ENCODE results near the gene PLAGL2. TPM values are rescaled to one million over a fixed set of nuclear protein-coding genes. Genes with fewer than 3 reads are reported as not detected.

PLAGL2 gene
- total and polyA plus RNA-seq, 2 experiments from 2014 or later: 13.2 to 28.2 TPM

DNA sequence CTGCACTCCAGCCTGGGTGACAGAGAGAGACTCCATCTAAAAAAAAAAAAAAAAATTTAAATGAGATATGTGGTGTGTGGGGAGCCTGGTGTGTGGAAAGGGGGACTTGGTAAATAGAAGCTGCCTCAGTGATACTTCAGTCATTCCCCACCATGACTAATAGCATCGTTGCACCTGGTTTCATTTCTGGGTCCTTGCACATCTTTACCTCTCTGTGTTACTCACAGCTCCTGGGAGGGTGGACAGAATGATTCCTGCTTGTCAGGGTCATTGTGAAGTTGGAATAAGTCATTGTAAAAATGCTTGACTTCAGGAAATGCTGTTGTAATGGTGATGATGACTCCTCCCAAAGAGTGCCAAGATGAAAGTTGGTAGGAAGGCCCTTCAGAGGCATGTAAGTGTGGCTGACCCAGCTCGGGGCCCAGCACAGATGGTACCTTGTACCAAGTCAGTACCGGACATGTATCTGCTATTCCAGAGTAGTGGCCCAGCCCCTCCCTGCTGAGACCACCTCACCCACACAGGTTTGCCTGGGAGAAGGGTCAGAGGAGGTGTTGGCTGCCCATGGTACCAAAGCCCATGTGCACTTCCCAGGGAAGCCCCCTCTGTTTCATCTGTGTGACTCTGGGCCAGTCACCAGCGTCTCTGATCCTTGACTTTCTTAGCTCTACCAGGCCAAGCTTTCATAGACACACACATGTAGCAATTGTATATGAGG is 48.4 kb downstream of the PLAGL2 start:
- Histone ChIP-seq H3K36me3 (ENCODE audit: insufficient read depth) (peaks cover 48% of the 10 kb centered on the region), H3K9me2 (ENCODE audit: insufficient read depth) (no peaks in the 10 kb centered on the region), H4K20me1 (replicated peaks; ENCODE audit: insufficient read depth) (peaks cover 15% of the 10 kb centered on the region), H3K4me1 (ENCODE audit: insufficient read depth) (peaks cover 7% of the 10 kb centered on the region; the same call in 1 of the 2 replicates), H3F3A (replicated peaks; ENCODE audit: low read depth) (0 out of 2 replicates have a peak, but pooled peaks cover 11% of the 10 kb centered on the region), H3K27me3 (ENCODE audit: insufficient read depth) (no peaks in the 10 kb centered on the region), H3K4me3 (no peak overlapping the region), H3K4me2 (no peak overlapping the region), H3K27ac (ENCODE audit: low read depth) (no peak overlapping the region), H3K79me2 (replicated peaks; ENCODE audit: insufficient read depth) (no peaks in the 10 kb centered on the region), H2AFZ (no peak overlapping the region)
- H3K27me3 Mint-ChIP-seq (ENCODE audit: insufficient read depth, low read depth, poor library complexity): peaks cover 16% of the 10 kb centered on the region
- H3K36me3 Mint-ChIP-seq (ENCODE audit: low read depth): peaks cover 61% of the 10 kb centered on the region
- H3K9me3 Mint-ChIP-seq: no peaks in the 10 kb centered on the region
- H3K27ac Mint-ChIP-seq: no peak overlapping the region
- H3K4me3 Mint-ChIP-seq: no peak overlapping the region
- TF ChIP-seq, protein P1, sequence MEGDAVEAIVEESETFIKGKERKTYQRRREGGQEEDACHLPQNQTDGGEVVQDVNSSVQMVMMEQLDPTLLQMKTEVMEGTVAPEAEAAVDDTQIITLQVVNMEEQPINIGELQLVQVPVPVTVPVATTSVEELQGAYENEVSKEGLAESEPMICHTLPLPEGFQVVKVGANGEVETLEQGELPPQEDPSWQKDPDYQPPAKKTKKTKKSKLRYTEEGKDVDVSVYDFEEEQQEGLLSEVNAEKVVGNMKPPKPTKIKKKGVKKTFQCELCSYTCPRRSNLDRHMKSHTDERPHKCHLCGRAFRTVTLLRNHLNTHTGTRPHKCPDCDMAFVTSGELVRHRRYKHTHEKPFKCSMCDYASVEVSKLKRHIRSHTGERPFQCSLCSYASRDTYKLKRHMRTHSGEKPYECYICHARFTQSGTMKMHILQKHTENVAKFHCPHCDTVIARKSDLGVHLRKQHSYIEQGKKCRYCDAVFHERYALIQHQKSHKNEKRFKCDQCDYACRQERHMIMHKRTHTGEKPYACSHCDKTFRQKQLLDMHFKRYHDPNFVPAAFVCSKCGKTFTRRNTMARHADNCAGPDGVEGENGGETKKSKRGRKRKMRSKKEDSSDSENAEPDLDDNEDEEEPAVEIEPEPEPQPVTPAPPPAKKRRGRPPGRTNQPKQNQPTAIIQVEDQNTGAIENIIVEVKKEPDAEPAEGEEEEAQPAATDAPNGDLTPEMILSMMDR (conservative IDR thresholded peaks at IDR 0.05; ENCODE audit: low read depth in 2 of 2): no peak
- DNase-seq (ENCODE audit: low spot score): no peak
- ATAC-seq: no peak
- H3K4me1 Mint-ChIP-seq: peaks cover 7% of the 10 kb centered on the region; the same call in 2 of the 3 replicates

DNA sequence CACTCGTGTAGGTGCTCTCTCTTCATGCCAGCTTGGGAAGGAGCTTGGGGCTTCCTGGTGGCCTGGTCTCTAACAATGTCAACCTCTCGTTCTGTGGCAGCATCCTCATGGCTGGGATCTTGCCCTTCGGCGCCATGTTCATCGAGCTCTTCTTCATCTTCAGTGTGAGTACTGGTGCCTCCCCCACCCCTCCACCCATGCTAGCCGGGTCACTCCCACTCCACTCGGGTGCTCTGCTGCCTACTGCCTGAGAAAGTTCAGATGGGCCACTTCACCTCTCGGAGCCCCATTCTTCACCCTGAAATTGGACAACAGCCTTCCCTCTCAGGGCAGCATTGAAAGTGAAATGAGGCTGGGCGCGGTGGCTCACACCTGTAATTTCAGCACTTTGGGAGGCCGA is 49.2 kb downstream of the PLAGL2 start:
- no peak for ATAC-seq

More for the DNA sequence above, 49.2 kb downstream of the PLAGL2 start:
- Mint-ChIP-seq H3K9me3 (no peaks in the 10 kb centered on the region), H3K36me3 (ENCODE audit: low read depth) (peaks cover 62% of the 10 kb centered on the region), H3K27ac (no peak overlapping the region), H3K4me1 (peaks cover 7% of the 10 kb centered on the region; the same call in 2 of the 3 replicates), H3K4me3 (no peak overlapping the region), H3K27me3 (ENCODE audit: insufficient read depth, low read depth, poor library complexity) (peaks cover 14% of the 10 kb centered on the region)
- no peak overlapping the region for H3K27ac ChIP-seq (ENCODE audit: low read depth)
- H3K4me2 ChIP-seq: no peak overlapping the region
- H3K4me1 ChIP-seq (ENCODE audit: insufficient read depth): peaks cover 7% of the 10 kb centered on the region; the same call in 1 of the 2 replicates
- H3K4me3 ChIP-seq: no peak overlapping the region
- peaks cover 11% of the 10 kb centered on the region for H4K20me1 ChIP-seq (replicated peaks; ENCODE audit: insufficient read depth)
- H3F3A ChIP-seq (replicated peaks; ENCODE audit: low read depth): peaks cover 16% of the 10 kb centered on the region; the same call in 1 of the 2 replicates
- no peak overlapping the region for H2AFZ ChIP-seq
- H3K36me3 ChIP-seq (ENCODE audit: insufficient read depth): peaks cover 54% of the 10 kb centered on the region
- H3K9me2 ChIP-seq (ENCODE audit: insufficient read depth): no peaks in the 10 kb centered on the region
- H3K27me3 ChIP-seq (ENCODE audit: insufficient read depth): no peaks in the 10 kb centered on the region
- no peaks in the 10 kb centered on the region for H3K79me2 ChIP-seq (replicated peaks; ENCODE audit: insufficient read depth)
- no peak for DNase-seq (ENCODE audit: low spot score)
- TF ChIP-seq, protein P2, sequence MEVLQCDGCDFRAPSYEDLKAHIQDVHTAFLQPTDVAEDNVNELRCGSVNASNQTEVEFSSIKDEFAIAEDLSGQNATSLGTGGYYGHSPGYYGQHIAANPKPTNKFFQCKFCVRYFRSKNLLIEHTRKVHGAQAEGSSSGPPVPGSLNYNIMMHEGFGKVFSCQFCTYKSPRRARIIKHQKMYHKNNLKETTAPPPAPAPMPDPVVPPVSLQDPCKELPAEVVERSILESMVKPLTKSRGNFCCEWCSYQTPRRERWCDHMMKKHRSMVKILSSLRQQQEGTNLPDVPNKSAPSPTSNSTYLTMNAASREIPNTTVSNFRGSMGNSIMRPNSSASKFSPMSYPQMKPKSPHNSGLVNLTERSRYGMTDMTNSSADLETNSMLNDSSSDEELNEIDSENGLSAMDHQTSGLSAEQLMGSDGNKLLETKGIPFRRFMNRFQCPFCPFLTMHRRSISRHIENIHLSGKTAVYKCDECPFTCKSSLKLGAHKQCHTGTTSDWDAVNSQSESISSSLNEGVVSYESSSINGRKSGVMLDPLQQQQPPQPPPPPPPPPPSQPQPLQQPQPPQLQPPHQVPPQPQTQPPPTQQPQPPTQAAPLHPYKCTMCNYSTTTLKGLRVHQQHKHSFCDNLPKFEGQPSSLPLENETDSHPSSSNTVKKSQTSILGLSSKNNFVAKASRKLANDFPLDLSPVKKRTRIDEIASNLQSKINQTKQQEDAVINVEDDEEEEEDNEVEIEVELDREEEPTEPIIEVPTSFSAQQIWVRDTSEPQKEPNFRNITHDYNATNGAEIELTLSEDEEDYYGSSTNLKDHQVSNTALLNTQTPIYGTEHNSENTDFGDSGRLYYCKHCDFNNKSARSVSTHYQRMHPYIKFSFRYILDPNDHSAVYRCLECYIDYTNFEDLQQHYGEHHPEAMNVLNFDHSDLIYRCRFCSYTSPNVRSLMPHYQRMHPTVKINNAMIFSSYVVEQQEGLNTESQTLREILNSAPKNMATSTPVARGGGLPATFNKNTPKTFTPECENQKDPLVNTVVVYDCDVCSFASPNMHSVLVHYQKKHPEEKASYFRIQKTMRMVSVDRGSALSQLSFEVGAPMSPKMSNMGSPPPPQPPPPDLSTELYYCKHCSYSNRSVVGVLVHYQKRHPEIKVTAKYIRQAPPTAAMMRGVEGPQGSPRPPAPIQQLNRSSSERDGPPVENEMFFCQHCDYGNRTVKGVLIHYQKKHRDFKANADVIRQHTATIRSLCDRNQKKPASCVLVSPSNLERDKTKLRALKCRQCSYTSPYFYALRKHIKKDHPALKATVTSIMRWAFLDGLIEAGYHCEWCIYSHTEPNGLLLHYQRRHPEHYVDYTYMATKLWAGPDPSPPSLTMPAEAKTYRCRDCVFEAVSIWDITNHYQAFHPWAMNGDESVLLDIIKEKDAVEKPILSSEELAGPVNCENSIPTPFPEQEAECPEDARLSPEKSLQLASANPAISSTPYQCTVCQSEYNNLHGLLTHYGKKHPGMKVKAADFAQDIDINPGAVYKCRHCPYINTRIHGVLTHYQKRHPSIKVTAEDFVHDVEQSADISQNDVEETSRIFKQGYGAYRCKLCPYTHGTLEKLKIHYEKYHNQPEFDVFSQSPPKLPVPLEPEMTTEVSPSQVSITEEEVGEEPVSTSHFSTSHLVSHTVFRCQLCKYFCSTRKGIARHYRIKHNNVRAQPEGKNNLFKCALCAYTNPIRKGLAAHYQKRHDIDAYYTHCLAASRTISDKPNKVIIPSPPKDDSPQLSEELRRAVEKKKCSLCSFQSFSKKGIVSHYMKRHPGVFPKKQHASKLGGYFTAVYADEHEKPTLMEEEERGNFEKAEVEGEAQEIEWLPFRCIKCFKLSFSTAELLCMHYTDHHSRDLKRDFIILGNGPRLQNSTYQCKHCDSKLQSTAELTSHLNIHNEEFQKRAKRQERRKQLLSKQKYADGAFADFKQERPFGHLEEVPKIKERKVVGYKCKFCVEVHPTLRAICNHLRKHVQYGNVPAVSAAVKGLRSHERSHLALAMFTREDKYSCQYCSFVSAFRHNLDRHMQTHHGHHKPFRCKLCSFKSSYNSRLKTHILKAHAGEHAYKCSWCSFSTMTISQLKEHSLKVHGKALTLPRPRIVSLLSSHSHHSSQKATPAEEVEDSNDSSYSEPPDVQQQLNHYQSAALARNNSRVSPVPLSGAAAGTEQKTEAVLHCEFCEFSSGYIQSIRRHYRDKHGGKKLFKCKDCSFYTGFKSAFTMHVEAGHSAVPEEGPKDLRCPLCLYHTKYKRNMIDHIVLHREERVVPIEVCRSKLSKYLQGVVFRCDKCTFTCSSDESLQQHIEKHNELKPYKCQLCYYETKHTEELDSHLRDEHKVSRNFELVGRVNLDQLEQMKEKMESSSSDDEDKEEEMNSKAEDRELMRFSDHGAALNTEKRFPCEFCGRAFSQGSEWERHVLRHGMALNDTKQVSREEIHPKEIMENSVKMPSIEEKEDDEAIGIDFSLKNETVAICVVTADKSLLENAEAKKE (CRISPR knock-in tag; IDR thresholded peaks at IDR 0.05): no peak
- no peak for TF ChIP-seq JUNB (IDR thresholded peaks at IDR 0.05; ENCODE audit: unreplicated experiment)
- TF ChIP-seq, protein P1 (conservative IDR thresholded peaks at IDR 0.05; ENCODE audit: low read depth in 2 of 2): no peak
- TF ChIP-seq EZH2phosphoT487 (IDR thresholded peaks at IDR 0.05; ENCODE audit: unreplicated experiment): no peak
- TF ChIP-seq, protein P3, sequence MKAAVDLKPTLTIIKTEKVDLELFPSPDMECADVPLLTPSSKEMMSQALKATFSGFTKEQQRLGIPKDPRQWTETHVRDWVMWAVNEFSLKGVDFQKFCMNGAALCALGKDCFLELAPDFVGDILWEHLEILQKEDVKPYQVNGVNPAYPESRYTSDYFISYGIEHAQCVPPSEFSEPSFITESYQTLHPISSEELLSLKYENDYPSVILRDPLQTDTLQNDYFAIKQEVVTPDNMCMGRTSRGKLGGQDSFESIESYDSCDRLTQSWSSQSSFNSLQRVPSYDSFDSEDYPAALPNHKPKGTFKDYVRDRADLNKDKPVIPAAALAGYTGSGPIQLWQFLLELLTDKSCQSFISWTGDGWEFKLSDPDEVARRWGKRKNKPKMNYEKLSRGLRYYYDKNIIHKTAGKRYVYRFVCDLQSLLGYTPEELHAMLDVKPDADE (IDR thresholded peaks at IDR 0.05): no peak
- no peak for TF ChIP-seq ZNF331 (CRISPR knock-in tag; IDR thresholded peaks at IDR 0.05; ENCODE audit: low read depth)
- no peak for TF ChIP-seq ZNF114 (CRISPR knock-in tag; IDR thresholded peaks at IDR 0.05)
- no peak for TF ChIP-seq POLR2AphosphoS5 (IDR thresholded peaks at IDR 0.05; ENCODE audit: low read depth)

Measured in GM23338 (cell line).